Ramos (cell line): ENCODE measurements around the gene AQP6.
"Not testable (repeated sequence)": the region's sequence is repeated elsewhere in the genome, so short reads cannot be mapped to it uniquely, and the experiment has no call there.

Experiments
- in situ Hi-C: fragments of 300-500 bp; cut with MboI; formaldehyde crosslinking; loops from one replicate; pipeline ENCODE4 v1.14.3; 2022; ENCODE audit warnings: low sequenced_read_pairs; ENCODE audit not compliant: unreplicated experiment

AQP6 gene

DNA sequence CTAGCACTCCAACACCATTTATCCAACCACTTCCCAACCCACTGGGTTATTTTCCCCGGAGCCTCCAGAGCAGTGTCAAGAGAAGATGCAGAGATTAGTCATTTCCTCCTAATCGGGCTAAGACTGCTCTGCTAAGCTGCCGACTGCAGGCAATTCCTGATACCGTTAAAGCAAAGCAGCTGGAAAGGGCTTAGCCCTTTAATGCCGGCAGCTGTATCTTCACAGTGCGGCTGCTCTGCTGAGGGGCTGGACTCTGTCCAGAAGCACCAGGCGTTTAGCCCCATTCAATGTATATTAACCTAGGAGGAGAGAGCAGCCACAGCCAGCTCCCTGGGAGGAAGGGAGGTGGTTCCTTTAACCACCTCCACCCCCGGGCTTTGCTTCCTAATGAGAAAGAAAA, 11.1 kb downstream of the AQP6 start:
- in situ Hi-C loops: no loop called here

GRCh38 chr12:49984476-49985359, 12.0 kb downstream of the AQP6 start:
- in situ Hi-C loops: no loop called here

DNA sequence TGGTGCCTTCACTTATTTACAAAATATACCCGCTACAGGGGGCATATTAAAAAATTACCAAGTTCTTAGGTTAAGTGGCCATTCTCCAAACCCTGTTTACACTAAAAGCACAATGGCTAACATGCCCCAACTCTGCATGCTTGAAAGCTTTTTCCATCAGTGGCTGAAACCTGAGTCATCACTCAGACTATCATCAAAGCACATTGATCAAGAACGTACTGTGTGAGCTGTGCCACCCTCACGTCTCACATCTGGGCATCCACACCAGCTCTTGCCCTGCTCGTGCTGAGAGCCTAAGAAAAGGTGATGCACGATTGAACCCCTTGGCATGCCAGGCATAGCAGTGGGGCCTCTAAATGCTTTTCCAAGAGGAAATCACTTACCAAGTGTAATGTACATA, 13.2 kb downstream of the AQP6 start:
- in situ Hi-C loops: no loop called here

GRCh38 chr12:49986476-49986875, 13.7 kb downstream of the AQP6 start:
- in situ Hi-C loops: not testable (repeated sequence)

GRCh38 chr12:49987625-49988303, 15.0 kb downstream of the AQP6 start:
- in situ Hi-C loops: no loop called here

DNA sequence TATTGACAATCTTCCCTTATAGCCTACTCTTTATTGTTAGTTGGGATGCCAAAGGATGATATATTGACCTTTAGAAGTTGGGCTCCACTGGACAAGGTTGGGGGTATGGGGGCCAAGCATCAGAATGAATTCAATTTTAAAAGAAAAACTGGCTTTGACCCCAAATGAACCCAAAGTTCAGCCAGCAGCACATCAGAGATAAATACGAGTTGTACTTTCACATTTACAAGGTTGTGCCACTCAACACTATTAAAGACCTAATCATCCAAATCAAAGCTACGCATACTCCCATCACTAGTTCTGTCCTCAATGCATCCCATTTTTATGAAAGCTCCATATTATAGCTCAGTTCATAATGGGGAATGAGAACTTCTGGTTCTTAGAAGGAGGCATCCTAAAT, 16.7 kb downstream of the AQP6 start:
- in situ Hi-C loops: not testable (repeated sequence)

GRCh38 chr12:49990273-49990672, 17.5 kb downstream of the AQP6 start:
- in situ Hi-C loops: no loop called here

- in situ Hi-C loops: no loop called here
Observed at GRCh38 chr12:49998453-49998852, 25.7 kb downstream of the AQP6 start.

- in situ Hi-C loops: no loop called here
Observed at GRCh38 chr12:50003595-50003994, 30.8 kb downstream of the AQP6 start.

GRCh38 chr12:50004696-50005095, 31.9 kb downstream of the AQP6 start:
- in situ Hi-C loops: no loop called here

DNA sequence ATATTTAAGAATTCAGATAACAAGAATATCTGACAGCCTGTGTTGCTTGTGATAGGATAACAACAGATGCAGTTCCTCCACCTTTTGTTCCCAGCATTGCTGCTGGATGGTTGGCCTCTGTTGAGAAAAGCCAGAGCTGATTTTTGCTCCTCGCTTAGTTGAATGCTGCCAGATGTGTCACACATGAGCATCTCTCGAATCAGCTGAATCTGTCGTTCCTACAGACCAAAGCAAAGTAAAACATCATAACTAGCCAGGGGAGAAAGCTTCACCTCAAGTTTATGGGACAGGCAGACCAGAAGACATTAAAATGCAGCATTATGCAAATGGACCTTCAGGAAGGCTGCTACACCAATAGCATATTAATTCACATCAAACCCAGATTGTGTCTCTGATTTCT, 32.4 kb downstream of the AQP6 start:
- in situ Hi-C loops: no loop called here

GRCh38 chr12:50006280-50006679, 33.5 kb downstream of the AQP6 start:
- in situ Hi-C loops: no loop called here

GRCh38 chr12:50006754-50007442, 34.2 kb downstream of the AQP6 start:
- in situ Hi-C loops: no loop called here

DNA sequence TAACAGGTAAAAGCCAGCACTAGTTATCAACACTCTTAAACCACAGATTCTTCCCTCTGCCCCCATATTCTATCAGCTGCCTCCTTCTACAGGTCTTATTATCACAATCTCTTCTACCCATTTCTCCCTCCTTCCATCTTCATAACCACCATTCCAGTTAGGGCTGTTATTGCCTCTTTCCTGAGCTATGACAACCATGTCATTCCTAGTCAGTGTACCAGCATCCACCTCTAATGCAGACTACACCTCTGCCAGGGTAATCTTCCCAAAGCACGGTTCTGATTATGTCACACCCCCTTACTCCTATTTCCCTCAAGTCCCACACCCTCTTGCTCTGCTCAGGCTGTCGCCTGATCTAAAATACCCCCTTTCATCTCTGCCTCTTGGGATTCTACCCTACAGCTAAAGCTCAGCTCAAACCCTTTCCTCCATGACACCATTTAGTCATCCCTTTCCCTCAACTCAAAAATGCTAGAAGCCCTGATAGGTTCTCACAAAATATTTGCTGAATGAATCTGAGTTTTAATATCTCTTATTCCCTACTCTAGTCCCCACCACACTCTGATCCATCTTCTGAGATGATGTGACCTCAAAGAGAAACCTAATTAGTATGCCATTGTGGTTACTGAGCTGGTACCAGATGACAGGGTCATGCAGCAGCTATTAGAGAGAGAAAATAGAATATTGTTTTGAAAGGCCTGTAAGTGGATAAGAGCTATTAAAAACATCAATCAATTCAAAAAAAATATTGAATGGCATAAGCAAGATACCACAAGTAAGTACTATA, 40.8 kb downstream of the AQP6 start:
- in situ Hi-C loops: no loop called here

GRCh38 chr12:50014342-50014741, 41.6 kb downstream of the AQP6 start:
- in situ Hi-C loops: no loop called here

- in situ Hi-C loops: no loop called here
Observed at GRCh38 chr12:50016501-50017475, 44.0 kb downstream of the AQP6 start.

- in situ Hi-C loops: no loop called here
Observed at GRCh38 chr12:50017641-50018040, 44.9 kb downstream of the AQP6 start.

DNA sequence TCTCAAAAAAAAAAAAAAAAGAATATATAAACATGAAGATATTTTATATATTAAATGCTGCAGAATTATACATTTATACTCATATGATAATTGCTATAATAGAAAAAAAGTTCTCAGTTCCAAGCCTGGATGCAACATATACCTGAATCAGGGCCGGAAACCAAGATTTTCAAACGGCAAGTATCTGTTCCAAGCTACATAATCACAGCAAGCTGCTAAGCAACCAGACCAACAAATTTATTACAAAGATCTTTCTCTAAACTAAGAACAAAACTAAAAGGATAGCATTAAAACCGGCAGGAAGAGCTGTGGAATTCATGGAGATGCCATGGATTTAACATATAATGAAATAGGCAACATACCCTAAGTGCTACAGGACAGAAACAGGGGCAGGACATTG, 45.4 kb downstream of the AQP6 start:
- in situ Hi-C loops: no loop called here

DNA sequence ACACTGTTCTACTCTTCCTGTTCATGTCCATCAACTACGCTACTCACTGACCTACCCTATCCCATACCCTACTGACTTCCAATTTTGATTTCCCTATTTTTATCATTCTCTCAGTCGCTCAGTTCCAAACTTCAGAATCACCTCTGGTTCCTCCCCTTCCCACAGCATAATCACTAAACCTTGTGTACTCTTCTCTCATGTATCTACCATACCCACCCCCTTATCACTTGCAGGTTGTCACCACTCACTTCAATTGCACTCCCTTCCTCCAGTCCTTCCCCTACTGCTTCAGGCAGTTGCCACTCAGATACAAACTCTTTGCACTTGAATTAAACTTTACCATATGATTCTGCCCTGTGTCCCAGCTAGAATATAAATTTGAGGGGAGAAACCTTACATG, 46.2 kb downstream of the AQP6 start:
- in situ Hi-C loops: no loop called here
